ENCODE results near the gene SLC10A1.

DNA sequence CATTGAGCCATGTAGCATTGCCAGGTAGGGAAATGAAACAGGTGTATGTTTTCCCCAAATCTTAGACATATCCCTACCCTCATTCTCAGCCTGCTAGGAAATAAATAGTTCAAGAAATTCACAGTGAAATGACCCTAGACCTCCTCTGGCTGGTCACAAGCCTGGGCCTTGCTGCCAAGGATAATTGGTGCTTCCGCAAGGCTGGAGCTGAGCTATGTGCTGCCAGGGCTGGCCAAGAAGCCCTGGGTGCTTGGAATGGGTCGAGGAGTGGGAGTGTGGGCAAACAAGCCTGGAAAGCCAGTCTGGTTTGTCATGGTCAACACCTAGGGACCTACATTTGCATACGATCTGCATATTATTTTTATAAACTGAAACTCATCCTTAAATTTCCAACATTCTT, 31.3 kb upstream of the SLC10A1 start:
- TF ChIP-seq, protein P1, sequence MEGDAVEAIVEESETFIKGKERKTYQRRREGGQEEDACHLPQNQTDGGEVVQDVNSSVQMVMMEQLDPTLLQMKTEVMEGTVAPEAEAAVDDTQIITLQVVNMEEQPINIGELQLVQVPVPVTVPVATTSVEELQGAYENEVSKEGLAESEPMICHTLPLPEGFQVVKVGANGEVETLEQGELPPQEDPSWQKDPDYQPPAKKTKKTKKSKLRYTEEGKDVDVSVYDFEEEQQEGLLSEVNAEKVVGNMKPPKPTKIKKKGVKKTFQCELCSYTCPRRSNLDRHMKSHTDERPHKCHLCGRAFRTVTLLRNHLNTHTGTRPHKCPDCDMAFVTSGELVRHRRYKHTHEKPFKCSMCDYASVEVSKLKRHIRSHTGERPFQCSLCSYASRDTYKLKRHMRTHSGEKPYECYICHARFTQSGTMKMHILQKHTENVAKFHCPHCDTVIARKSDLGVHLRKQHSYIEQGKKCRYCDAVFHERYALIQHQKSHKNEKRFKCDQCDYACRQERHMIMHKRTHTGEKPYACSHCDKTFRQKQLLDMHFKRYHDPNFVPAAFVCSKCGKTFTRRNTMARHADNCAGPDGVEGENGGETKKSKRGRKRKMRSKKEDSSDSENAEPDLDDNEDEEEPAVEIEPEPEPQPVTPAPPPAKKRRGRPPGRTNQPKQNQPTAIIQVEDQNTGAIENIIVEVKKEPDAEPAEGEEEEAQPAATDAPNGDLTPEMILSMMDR (conservative IDR thresholded peaks at IDR 0.05) = no peak
- TF ChIP-seq ZFX (IDR thresholded peaks at IDR 0.05) = no peak

All from C4-2B (cell line).